GM12878 (cell line): ENCODE data around the gene TBC1D1. TPM values are rescaled to one million over a fixed set of nuclear protein-coding genes. Genes with fewer than 3 reads are reported as not detected.

Experiments used
- ASH2L ChIP-seq: fragments of 300-600, 200-600 bp; sonication (generic); IDR thresholded peaks from 2 replicates; pipeline ENCODE4 v1.6.1; 2017; ENCODE audit warnings: low read depth, mild to moderate bottlenecking, borderline replicate concordance
- ATF7 ChIP-seq: fragments of 450-650 bp; IDR thresholded peaks from 2 replicates; pipeline ENCODE4 v1.6.1; 2016; ENCODE audit warnings: low read depth, mild to moderate bottlenecking
- BCL3 ChIP-seq: IDR thresholded peaks from 2 replicates; pipeline ENCODE4 v1.6.1; 2011; ENCODE audit warnings: borderline replicate concordance, low read depth, mild to moderate bottlenecking, moderate library complexity, low read length; ENCODE audit not compliant: insufficient read depth, poor library complexity, severe bottlenecking
- CBFB ChIP-seq: IDR thresholded peaks from 2 replicates; pipeline ENCODE4 v1.6.1; 2016; ENCODE audit warnings: antibody characterized with exemption, low read depth
- CEBPB ChIP-seq, 2 experiments: fragments of 150-350 bp in 1 of 2; IDR thresholded peaks; 2 replicates each; pipeline ENCODE4 v1.6.1; 2012 to 2014; ENCODE audit warnings: low read depth in 2 of 2, low read length in 2 of 2, borderline replicate concordance in 1 of 2, inconsistent platforms in 1 of 2
- CHD4 ChIP-seq: fragments of 200-600 bp; sonication (generic); IDR thresholded peaks from 2 replicates; pipeline ENCODE4 v1.6.1; 2016; ENCODE audit warnings: mild to moderate bottlenecking
- E4F1 ChIP-seq: fragments of 450-650 bp; IDR thresholded peaks from 2 replicates; pipeline ENCODE4 v1.6.1; 2018; ENCODE audit warnings: borderline replicate concordance, mild to moderate bottlenecking; ENCODE audit not compliant: partially characterized antibody
- EED ChIP-seq: sonication (generic); IDR thresholded peaks from 2 replicates; pipeline ENCODE4 v1.6.1; 2016; ENCODE audit warnings: antibody characterized with exemption, low read depth
- EGR1 ChIP-seq, 2 experiments: IDR thresholded peaks; 1 replicate in 1 of 2; 2 replicates in 1 of 2; pipeline ENCODE4 v1.6.1; 2011 to 2012; ENCODE audit warnings: low read depth in 2 of 2, low read length in 2 of 2, borderline replicate concordance in 1 of 2, mild to moderate bottlenecking in 1 of 2, moderate library complexity in 1 of 2
- KLF5 ChIP-seq: fragments of 450-650 bp; IDR thresholded peaks from 2 replicates; pipeline ENCODE4 v1.6.1; 2014; ENCODE audit warnings: mild to moderate bottlenecking; ENCODE audit not compliant: partially characterized antibody
- NFXL1 ChIP-seq: fragments of 450-650 bp; IDR thresholded peaks from 2 replicates; pipeline ENCODE4 v1.6.1; 2017; ENCODE audit warnings: antibody characterized with exemption, mild to moderate bottlenecking, borderline replicate concordance
- NFYA ChIP-seq: IDR thresholded peaks from 2 replicates; pipeline ENCODE4 v1.6.1; 2011; ENCODE audit warnings: low read depth, mild to moderate bottlenecking, low read length, improper control_type of control experiment, borderline replicate concordance
- NR2C2 ChIP-seq: IDR thresholded peaks from 2 replicates; pipeline ENCODE4 v1.6.1; 2011; ENCODE audit warnings: borderline replicate concordance, low read depth; ENCODE audit not compliant: control insufficient read depth, insufficient read length
- NRF1 ChIP-seq: conservative IDR thresholded peaks from 2 replicates; pipeline ENCODE4 v1.6.1; 2011; ENCODE audit warnings: mild to moderate bottlenecking, low read depth, low read length, improper control_type of control experiment
- PAX8 ChIP-seq: fragments of 450-650 bp; IDR thresholded peaks from 2 replicates; pipeline ENCODE4 v1.6.1; 2017; ENCODE audit warnings: mild to moderate bottlenecking, moderate library complexity
- REST ChIP-seq: IDR thresholded peaks from 2 replicates; pipeline ENCODE4 v1.6.1; 2012; ENCODE audit warnings: mild to moderate bottlenecking, low read depth, low read length
- RUNX3 ChIP-seq: IDR thresholded peaks from 2 replicates; pipeline ENCODE4 v1.6.1; 2012; ENCODE audit warnings: low read length, inconsistent platforms
- SMAD1 ChIP-seq: fragments of 450-650 bp; IDR thresholded peaks from 2 replicates; pipeline ENCODE4 v1.6.1; 2018; ENCODE audit warnings: mild to moderate bottlenecking, low read depth; ENCODE audit not compliant: partially characterized antibody
- USF2 ChIP-seq: IDR thresholded peaks from 2 replicates; pipeline ENCODE4 v1.6.1; 2011; ENCODE audit warnings: low read depth, low read length, improper control_type of control experiment, borderline replicate concordance
- YY1 ChIP-seq: IDR thresholded peaks from 2 replicates; pipeline ENCODE4 v1.6.1; 2011; ENCODE audit warnings: low read depth, mild to moderate bottlenecking, low read length
- ZNF207 ChIP-seq: fragments of 450-650 bp; IDR thresholded peaks from 2 replicates; pipeline ENCODE4 v1.6.1; 2014; ENCODE audit warnings: antibody characterized with exemption, mild to moderate bottlenecking, borderline replicate concordance
- ZSCAN29 ChIP-seq: fragments of 450-650 bp; IDR thresholded peaks from 2 replicates; pipeline ENCODE4 v1.6.1; 2017; ENCODE audit warnings: mild to moderate bottlenecking, moderate library complexity
- polyA plus RNA-seq, 11 experiments: library from polyadenylated mRNA; depleted of rRNA in 4 of 11; unstranded in 6 of 11; stranded (reverse) in 5 of 11; fragments of >200 nt; fragmentation: Nextera tagmentation in 4 of 11; fragmentation: Illumina TruSeq in 1 of 11; extraction: Ambion mirVana in 4 of 11; extraction: Trizol in 1 of 11; gene quantifications; 1 replicate in 1 of 11; 2 replicates in 10 of 11; pipeline versions ENCODE4 v1.2.1 to v1.2.3, GENCODE V29; 2011 to 2016; ENCODE audit warnings: inconsistent platforms in 2 of 11, missing spikeins in 2 of 11, low read depth in 1 of 11
- total RNA-seq, 4 experiments: library from RNA; depleted of rRNA in 3 of 4; stranded (reverse); fragments of >200 nt in 3 of 4; fragmentation: Illumina TruSeq in 1 of 4; extraction: Trizol in 1 of 4; gene quantifications; 2 replicates each; pipeline versions ENCODE4 v1.2.1 to v1.2.3, GENCODE V29; 2013 to 2021

The TBC1D1 gene
- total and polyA plus RNA-seq, 10 of the 15 experiments (the other 5 are each of a cell fraction or from before 2014, with no cell fraction given), result 5.3 to 102 (median 57.8) TPM

DNA sequence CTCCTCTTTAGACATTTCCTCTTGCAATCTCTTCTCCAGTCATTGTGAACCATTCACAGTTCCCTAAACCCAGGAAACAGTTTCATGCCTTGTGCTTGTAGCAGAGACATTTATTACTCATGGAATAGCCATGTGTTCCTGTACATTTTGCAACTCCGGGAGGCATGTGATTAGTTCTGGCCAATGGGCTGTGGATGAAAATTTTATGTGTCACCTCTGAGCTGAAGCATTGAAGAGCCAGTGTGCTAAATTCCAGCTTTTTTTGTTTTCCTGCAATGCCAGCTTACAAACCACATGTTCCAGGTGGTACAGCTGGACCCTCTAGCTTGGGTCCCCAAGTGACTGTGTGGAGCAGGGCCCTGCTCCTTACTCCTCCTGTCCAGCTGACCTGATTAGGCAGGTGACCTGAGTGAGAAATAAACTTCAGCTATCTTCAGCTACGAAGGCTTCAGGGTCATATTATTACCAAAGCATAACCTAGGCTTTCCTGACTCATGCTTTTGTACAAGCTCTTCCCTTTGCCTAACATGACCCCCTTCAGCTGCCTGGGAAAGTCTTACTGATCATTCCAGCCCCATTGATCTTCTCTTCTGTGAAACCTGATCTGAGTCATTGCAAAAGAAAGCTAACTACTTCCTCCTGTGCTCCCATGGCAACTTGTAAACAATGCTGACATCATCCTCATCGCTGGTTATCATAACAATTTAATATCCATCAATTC lies 269.8 kb downstream of the TBC1D1 start (continued):
- TF ChIP-seq EGR1 (IDR thresholded peaks at IDR 0.05; ENCODE audit: borderline replicate concordance in 1 of 2, low read depth in 2 of 2, low read length in 2 of 2) (no peak; a peak in 1 of 3 replicates), NR2C2 (no peak), USF2 (no peak), CHD4 (no peak), NFXL1 (no peak), RUNX3 (peak; percentile 54), ZNF207 (peak; percentile 75), EED (peak; percentile 97), PAX8 (no peak), BCL3 (peak; percentile 76), CEBPB (IDR thresholded peaks at IDR 0.05; ENCODE audit: borderline replicate concordance in 1 of 2, low read depth in 2 of 2, low read length in 2 of 2) (no peak), REST (0 out of 2 replicates have a peak, but pooled peaks have one; percentile 11), SMAD1 (peak; percentile 72), ATF7 (peak; percentile 99), ASH2L (no peak), NFYA (no peak), KLF5 (peak; percentile 81), E4F1 (no peak), NRF1 (no peak), ZSCAN29 (no peak), CBFB (0 out of 2 replicates have a peak, but pooled peaks have one; percentile 14), YY1 (peak; percentile 38; the same call in 1 of the 2 replicates)
